Fibroblast of mammary gland (primary cell): Measurements from ENCODE around the gene JMY.

Source experiments
- DNase-seq: peaks from one replicate; pipeline ENCODE4 v3.0.0-alpha.2; 2010; ENCODE audit warnings: low read depth
- H3K4me3 ChIP-seq: 2 replicates; pipeline ENCODE4 v1.5.1; 2011; ENCODE audit warnings: low read depth, mild to moderate bottlenecking, low read length, moderate library complexity; ENCODE audit not compliant: control insufficient read depth
- TF ChIP-seq, protein P1 (sequence below): conservative IDR thresholded peaks from 2 replicates; pipeline ENCODE4 v1.5.1; 2011; ENCODE audit warnings: low read depth, low read length, inconsistent platforms; ENCODE audit not compliant: control insufficient read depth, insufficient read depth

Gene JMY, protein sequence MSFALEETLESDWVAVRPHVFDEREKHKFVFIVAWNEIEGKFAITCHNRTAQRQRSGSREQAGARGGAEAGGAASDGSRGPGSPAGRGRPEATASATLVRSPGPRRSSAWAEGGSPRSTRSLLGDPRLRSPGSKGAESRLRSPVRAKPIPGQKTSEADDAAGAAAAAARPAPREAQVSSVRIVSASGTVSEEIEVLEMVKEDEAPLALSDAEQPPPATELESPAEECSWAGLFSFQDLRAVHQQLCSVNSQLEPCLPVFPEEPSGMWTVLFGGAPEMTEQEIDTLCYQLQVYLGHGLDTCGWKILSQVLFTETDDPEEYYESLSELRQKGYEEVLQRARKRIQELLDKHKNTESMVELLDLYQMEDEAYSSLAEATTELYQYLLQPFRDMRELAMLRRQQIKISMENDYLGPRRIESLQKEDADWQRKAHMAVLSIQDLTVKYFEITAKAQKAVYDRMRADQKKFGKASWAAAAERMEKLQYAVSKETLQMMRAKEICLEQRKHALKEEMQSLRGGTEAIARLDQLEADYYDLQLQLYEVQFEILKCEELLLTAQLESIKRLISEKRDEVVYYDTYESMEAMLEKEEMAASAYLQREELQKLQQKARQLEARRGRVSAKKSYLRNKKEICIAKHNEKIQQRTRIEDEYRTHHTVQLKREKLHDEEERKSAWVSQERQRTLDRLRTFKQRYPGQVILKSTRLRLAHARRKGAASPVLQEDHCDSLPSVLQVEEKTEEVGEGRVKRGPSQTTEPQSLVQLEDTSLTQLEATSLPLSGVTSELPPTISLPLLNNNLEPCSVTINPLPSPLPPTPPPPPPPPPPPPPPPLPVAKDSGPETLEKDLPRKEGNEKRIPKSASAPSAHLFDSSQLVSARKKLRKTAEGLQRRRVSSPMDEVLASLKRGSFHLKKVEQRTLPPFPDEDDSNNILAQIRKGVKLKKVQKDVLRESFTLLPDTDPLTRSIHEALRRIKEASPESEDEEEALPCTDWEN

DNA sequence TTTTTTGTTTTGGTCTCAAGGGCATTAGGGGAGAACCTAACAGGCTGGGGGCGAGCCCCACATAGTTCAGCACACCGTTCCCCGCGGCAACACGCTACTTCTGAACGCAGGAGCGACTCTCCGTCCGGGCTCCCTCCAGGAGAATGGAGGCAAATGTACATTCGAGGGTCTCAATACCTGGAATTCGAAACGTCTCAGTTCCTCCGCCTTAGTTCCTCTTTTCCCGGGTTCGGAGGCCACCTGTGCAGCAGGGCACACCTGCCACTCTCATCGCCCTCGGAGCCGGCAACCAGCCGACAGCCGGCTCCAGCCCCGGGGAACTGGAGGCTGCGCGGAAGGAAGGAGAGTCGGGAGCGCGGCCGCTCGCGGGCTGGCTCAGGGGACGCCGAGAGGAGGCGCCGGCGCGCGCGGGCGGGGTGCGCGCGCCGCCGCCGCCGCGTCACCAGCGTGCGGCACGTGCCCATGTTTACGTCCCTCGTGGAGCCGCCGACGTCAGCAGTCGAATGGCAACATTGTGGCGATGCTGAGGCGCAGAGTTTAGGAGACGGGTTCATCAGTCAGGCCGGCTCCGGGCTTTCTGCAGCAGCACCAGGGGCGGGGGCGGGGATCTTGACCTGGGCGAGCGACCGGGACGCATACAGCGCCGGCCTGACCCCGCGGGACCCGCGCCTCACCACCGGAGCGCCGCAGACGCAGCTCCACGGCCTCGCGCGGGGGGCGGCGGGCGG, at the start of gene JMY:
JMY (plus strand) TSS at position 498 of the 728 bp plus-strand sequence. CDS start 520 bp downstream, outside the sequence.
- peak; percentile 82 for DNase-seq
- peak within 1 kb of the TSS; percentile 84 for H3K4me3 ChIP-seq
- TF ChIP-seq, protein P1, sequence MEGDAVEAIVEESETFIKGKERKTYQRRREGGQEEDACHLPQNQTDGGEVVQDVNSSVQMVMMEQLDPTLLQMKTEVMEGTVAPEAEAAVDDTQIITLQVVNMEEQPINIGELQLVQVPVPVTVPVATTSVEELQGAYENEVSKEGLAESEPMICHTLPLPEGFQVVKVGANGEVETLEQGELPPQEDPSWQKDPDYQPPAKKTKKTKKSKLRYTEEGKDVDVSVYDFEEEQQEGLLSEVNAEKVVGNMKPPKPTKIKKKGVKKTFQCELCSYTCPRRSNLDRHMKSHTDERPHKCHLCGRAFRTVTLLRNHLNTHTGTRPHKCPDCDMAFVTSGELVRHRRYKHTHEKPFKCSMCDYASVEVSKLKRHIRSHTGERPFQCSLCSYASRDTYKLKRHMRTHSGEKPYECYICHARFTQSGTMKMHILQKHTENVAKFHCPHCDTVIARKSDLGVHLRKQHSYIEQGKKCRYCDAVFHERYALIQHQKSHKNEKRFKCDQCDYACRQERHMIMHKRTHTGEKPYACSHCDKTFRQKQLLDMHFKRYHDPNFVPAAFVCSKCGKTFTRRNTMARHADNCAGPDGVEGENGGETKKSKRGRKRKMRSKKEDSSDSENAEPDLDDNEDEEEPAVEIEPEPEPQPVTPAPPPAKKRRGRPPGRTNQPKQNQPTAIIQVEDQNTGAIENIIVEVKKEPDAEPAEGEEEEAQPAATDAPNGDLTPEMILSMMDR = no peak

DNA sequence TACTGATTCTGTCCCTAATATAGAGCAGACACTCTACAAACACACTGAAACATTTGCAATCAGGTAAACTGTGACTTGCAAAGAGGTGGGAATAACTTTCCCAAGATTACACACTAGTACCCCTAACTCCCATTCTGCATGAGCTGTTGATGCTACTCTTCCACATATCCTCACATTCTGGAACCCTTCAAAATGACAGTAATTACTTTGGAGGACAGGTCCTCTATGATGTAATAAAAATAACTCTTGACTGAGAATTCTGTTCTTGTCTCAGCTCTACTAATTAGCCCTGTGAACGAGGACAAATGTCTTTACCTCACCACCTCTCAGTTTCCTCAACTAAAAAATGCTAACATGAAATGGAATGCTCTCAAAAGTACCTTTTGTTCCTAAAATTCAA, 49.5 kb upstream of the JMY start:
- DNase-seq = no peak
- no peak overlapping the region for H3K4me3 ChIP-seq
- TF ChIP-seq, protein P1 = no peak

DNA sequence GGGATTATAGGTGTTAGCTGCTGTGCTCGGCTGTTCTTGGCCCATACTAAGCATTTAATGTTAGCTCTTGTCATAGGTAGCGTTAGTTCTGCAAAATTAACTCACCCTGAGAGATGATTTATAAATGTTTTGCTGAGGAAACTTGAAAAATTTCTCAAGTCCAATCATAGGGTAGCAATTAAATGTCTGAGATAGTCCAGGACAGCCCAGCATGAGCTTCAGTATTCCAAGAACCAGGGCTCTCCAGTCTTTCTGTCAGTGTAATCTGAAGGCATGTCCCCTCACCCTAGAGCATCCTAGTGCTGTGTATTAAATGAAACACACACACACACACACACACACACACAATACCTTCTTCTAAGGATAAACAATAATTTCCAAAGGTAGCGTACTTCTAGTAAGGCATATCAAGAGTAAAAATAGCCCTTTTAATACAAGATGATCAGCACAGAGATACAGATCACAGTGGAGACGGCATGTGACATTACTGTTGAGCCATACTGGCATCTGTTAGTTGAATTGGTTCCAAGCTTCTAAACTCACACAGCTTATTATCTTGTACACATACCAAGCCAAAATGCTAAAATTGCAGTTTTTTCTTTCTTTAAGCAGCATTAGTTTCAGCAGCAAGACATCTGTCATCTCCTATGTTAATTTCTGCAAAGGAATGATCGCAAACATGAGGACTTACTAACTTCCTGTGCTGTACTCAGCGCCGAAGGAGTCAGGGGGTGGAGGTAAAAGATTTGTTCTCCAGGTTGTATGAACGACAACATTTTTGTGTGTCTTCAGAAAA, 46.3 kb upstream of the JMY start:
- no peak overlapping the region for H3K4me3 ChIP-seq
- TF ChIP-seq, protein P1 = no peak
- DNase-seq = no peak

DNA sequence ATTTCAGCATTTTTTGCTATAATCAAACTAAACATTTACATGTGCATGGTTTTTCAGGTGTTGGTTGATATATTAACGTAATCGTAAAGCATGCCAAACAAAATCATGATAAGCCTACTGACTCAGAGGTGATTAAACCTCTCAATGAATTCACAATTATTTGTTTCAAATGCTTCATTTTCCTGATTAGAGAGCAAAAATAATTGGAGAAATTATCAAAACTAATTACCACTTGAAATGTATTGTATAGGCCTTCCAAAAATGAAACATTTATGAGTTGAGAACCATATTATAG, 45.7 kb upstream of the JMY start:
- no peak overlapping the region for H3K4me3 ChIP-seq
- no peak for DNase-seq
- TF ChIP-seq, protein P1 = no peak

DNA sequence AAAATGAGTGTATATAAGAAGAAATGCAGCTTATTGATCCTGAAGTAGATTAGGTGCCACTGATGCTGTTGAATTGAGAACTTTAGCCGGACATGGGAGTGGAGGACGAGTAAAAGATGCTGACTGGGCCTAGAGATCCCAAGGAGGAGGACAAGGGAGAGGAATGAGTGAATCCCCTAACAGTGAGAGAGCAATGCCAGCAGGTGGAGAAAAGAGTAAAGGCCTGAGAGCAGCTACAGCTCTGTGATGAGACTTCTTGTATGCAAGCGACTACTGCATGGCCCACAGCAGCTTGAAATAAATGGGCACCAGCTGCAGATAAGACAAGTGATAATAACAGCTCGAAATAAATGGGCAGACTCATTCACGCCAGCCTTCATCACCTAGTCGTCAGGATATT, 44.5 kb upstream of the JMY start:
- no peak for DNase-seq
- H3K4me3 ChIP-seq = no peak overlapping the region
- TF ChIP-seq, protein P1 = no peak

DNA sequence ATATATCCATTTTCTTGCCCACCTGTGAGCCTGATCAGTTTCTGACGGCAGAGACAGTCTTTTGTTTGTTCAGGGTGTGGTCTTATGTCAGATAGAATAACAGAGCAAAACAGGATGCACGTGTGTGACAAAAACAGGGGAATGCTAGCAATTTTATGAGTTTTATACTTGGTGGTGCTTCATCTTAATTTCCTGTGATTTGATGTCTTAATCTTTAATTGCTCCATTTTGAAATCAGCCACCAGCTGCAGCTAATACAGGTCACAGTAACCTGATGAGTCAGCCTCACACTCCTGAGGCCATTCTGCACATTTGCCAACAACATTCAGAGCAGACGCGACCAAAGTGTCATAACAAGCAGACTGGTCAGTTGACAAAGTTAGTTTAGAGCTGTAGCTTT, 42.3 kb upstream of the JMY start:
- DNase-seq = peak; percentile 41
- TF ChIP-seq, protein P1 = no peak

More for the DNA sequence above, 42.3 kb upstream of the JMY start:
- no peak overlapping the region for H3K4me3 ChIP-seq
